Measurements from ENCODE around the gene ITGA2B.
A peak's percentile ranks its signal among the peaks of the same experiment; 100 is the strongest.
"Not testable (repeated sequence)": the region's sequence is repeated elsewhere in the genome, so short reads cannot be mapped to it uniquely, and the experiment has no call there.

ITGA2B gene

DNA sequence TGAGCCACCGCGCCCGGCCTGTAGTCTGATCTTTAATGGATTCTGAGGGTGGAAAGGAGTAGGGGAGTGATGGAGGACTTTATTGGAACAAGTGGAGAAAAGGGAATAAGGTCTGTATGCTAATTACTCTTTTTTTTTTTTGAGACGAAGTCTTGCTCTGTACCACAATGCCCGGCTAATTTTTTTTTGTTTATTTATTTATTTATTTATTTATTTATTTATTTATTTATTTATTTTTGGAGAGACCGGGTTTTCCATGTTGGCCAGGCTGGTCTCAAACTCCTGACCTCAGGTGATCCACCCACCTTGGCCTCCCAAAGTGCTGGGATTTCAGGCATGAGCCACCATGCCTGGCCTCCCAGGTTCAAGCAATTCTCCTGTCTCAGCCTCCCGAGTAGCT, 59.9 kb downstream of the ITGA2B start:
- not testable (repeated sequence) for DNase-seq

DNA sequence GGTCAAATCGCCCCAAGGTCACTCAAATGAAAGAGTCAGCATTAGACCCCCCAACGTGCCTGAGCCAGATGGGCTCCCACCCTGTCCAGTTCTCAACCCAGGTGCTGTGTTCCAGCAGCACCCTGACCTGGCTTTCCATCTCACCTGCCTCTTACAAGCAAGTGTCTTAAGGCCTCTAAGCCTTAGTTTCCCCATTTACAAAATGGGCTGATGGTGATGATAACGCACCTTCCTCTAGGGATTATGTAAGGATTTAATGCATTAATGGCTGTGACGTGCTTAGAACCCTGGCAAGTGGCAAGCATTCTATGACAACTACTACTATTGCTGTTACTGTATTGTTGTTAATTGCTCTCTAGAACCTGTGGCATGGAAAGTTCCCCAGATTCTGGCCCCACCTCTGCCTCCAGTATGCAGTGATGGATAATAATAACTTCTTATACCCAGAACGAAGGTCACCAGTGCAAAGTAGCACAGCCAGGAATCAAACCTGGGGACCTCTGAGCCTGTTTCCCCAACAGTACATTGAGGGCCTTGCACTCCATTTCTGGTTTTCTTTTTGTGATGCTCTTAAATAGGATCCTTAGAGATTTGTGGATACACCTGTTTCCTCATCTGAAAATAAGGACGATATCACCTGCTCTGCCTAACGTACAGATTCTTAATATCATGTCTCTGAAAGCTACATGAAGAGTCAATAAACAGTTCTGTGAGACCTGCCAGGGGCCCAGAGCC, 61.6 kb downstream of the ITGA2B start:
- no peak for DNase-seq

DNA sequence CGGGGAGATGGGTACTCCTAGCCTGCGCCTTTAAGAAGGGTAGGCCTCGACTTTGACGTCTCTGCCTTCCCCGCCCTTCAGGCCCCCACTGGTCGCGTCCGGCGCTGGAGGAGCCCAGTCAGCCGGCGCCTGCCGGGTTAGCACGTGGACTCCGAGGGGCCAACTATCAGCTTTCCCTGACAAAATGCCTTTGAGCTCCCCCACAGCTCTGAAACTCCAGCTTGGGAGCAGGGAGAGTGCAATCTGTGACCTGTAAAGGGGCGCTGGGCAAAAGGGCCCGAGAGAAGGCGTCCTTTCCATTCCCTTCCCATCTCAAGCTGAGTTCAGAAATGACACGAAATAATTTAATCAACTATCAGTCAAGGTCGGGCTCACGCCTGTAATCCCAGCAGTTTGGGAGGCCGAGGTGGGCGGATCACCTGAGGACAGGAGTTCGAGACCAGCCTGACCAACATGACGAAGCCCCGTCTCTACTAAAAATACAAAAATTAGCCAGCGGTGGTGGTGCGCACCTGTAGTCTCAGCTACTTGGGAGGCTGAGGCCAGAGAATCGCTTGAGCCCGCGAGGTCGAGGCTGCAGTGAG, 62.5 kb downstream of the ITGA2B start:
- DNase-seq = peak; percentile 96

DNA sequence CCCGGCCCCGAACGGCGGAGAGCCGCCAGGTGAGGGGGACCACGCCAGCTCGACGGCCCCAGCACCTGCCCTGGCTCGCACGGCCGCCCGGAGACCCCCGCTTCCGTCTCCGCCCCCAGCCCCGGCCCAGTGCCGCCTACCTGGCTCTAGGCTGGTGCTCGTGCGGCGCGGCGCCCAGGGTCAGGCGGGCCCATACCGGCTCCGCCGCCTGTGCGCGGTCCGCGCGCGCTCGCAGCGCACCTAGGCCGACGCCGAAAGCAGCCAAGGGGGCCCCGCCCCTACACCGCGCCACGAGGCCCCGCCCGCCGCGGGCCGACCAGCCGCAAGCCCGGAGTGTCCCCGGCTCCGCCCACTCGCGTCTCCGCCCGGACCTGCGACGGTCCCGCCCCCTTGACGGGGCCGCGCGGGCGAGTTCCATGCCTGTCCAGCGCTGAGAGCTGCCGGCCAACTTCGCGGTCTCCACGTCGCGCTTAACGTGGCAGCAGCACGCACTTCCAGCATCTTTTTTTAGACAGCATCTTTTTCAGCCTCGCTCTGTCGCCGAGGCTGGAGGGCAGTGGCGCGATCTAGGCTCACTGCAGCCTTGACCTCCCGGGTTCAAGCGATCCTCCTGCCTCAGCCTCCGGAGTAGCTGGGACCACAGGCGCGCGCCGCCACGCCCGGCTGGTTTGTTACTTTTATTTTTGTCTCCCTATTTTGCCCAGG, 64.7 kb downstream of the ITGA2B start, which contains the start of gene SLC25A39:
TSS of gene SLC25A39 (minus strand) at position 253 of the 705 bp plus-strand sequence. CDS start 1,261 bp downstream, outside the sequence.
- DNase-seq = peak; percentile 95

DNA sequence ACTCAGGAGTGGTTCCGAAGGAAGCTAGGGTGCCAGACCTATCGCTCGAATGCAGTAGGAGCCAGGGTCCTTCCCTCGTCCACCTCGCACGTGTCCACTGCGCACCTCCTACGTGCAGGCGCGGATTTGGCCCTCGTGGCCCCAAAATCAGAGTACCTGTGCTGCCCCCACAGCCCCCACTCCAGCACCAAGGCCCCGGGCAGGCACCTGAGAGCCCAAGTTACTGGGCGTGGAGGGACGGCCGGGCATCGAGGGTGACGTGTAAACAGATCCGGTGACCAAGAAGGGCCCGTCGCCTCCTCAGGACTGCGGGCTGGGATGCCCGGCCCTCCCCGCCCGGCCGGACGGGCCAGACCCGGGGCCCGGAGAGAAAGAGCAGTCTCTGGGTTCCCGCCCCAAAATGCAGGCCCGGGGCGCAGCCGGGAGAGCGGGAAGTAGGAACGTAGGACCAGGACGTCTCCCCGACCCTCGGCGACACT, 65.3 kb downstream of the ITGA2B start:
- no peak for DNase-seq

DNA sequence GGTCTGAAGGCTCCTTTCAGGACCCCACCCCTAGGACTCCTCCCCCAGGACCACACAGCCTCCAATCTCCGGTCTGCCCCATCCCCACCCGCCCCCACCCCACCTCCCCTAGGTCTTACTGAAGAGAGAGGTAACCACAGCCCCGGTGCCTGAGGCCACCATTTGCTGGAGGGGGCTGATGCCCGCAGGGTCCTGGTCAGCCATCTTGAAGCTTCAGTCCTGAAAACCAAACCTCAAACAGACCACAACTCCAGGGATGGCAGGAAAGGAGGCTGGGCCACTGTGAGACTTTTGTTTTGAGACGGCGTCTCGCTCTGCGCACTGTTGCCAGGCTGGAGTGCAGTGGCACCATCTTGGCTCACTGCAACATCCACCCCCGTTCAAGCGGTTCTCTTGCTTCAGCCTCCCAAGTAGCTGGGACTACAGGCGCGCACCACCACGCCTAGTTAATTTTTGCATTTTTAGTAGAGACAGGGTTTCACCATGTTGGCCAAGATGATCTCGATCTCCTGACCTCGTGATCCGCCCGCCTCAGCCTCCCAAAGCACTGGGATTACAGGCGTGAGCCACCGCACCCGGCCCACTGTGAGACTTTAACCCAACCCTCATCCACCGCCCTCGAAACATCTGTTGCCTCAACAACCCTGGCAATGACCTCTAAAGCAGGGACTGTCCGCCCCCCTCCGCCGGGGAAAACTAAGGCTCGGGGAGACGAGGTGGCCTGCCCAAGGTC, 65.9 kb downstream of the ITGA2B start:
- DNase-seq = no peak

DNA sequence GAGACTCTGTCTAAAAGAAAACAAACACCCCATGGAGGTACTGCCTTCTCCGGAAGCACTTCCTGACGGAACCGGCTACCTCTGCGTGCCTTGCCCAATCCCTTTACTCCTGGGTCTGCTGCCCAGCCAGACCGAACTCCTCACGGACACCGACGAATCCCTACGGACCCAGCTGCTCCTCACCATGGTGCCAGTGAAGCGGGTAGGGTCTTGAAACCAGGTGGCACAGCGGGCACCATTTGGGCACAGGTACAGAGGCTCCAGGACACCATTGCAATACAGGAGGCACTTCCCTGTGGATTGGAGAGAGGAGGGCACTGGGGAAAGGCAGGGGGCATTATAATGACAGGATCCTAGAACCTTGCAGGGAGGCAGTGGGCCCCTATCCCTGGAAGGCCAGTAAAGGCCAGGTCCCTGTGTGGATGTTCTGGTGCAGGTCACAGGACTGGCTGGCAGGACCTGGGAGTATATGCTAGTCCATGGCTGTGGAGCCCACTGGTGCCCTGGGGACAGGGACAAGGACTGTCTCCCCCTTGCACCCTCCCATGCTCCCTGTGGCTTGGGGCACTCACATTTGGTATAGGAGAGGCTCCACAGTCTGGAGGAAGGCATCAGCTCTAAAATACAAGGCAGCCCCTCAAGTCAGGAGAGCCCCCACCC, 67.1 kb downstream of the ITGA2B start:
- DNase-seq = no peak
